ENCODE measurements around the gene NPR2. TPM values are rescaled to one million over a fixed set of nuclear protein-coding genes. Genes with fewer than 3 reads are reported as not detected.
A peak's percentile ranks its signal among the peaks of the same experiment; 100 is the strongest.

Gene NPR2
- total and polyA plus RNA-seq, 2 of the 13 experiments (the other 11 are each of a cell fraction or from before 2014, with no cell fraction given) = 7.4 to 9.4 TPM

DNA sequence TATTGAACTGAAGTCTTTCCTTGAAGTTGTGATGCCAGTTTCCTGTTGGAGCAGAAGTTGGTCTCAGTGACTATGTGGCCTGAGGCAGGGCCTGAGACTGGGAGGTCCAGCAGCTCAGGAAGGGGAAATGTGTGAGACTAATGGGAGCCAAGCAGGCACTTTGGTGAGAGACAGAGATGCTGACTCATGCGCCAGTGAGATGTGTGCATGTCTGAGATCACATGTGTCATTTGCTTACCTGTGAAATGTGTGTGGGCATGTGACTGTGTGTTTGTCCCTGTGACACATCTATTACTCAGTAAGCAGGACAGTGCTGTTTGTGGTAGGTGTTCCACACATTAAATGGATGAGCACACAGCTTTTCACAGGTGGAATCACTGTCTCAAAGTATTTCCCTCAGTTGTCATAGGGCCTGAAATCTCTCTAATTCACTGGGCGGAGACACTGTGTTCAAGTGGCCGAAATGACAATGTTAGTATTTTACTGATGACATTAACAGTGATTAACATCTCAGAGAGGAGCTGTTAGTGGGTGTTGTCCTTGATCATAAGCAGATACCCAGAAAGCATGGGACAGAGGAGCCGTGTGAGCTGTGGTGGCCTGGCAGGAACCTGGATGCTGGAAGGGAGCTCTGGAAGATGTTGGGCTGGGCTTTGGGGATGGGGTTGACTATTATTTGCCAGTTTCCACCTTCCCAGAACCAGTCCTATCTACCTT is 7.4 kb downstream of the NPR2 start (continued):
- TF ChIP-seq, protein P1, sequence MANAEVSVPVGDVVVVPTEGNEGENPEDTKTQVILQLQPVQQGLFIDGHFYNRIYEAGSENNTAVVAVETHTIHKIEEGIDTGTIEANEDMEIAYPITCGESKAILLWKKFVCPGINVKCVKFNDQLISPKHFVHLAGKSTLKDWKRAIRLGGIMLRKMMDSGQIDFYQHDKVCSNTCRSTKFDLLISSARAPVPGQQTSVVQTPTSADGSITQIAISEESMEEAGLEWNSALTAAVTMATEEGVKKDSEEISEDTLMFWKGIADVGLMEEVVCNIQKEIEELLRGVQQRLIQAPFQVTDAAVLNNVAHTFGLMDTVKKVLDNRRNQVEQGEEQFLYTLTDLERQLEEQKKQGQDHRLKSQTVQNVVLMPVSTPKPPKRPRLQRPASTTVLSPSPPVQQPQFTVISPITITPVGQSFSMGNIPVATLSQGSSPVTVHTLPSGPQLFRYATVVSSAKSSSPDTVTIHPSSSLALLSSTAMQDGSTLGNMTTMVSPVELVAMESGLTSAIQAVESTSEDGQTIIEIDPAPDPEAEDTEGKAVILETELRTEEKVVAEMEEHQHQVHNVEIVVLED (CRISPR knock-in tag; IDR thresholded peaks at IDR 0.05; ENCODE audit: borderline replicate concordance) = no peak
- TF ChIP-seq FOSL2 (CRISPR knock-in tag; IDR thresholded peaks at IDR 0.05) = peak; percentile 26; the same call in 1 of the 2 replicates
- peak; percentile 27 to 34; a peak in 2 of 4 replicates for TF ChIP-seq MAFK (conservative IDR thresholded peaks at IDR 0.05 in 1 of 2, IDR thresholded peaks at IDR 0.05 in 1 of 2; ENCODE audit: low read length in 2 of 2)
- TF ChIP-seq NFE2L2 (IDR thresholded peaks at IDR 0.05; ENCODE audit: low read length) = peak; percentile 40; the same call in 1 of the 2 replicates
- TF ChIP-seq MAFF (IDR thresholded peaks at IDR 0.05; ENCODE audit: low read depth, low read length) = peak; percentile 55
- TF ChIP-seq, protein P2, sequence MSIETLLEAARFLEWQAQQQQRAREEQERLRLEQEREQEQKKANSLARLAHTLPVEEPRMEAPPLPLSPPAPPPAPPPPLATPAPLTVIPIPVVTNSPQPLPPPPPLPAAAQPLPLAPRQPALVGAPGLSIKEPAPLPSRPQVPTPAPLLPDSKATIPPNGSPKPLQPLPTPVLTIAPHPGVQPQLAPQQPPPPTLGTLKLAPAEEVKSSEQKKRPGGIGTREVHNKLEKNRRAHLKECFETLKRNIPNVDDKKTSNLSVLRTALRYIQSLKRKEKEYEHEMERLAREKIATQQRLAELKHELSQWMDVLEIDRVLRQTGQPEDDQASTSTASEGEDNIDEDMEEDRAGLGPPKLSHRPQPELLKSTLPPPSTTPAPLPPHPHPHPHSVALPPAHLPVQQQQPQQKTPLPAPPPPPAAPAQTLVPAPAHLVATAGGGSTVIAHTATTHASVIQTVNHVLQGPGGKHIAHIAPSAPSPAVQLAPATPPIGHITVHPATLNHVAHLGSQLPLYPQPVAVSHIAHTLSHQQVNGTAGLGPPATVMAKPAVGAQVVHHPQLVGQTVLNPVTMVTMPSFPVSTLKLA (IDR thresholded peaks at IDR 0.05) = 0 out of 2 replicates have a peak, but pooled peaks have one; percentile 7
- no peak for TF ChIP-seq NFATC3 (CRISPR knock-in tag; IDR thresholded peaks at IDR 0.05)
- TF ChIP-seq BHLHE40 (IDR thresholded peaks at IDR 0.05; ENCODE audit: low read length) = 0 out of 2 replicates have a peak, but pooled peaks have one; percentile 49
- TF ChIP-seq NFIC (IDR thresholded peaks at IDR 0.05; ENCODE audit: low read length) = no peak

DNA sequence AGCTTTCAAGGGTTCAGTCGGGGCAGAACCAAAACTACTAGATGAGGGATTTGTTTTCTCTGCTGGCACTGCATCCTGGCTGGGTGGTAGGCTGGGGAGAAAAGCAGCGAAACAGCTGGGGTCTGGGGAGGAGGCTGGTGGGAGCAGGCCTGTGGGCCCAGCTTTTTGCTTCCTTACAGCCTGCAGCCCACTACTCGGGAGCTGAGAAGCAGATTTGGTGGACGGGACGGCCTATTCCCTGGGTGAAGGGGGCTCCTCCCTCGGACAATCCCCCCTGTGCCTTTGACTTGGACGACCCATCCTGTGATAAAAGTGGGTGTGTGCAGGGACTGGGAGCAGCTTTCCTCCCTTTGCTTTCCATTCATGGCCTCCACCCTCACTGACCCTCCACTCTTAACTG is 9.1 kb downstream of the NPR2 start:
- 94% methylated on average over 7 of the region's 7 CpGs for WGBS (ENCODE audit: low lambda C conversion rate)
- peak overlapping the region; percentile 69 for H3K27ac ChIP-seq (ENCODE audit: extremely low read length, insufficient read depth, low read length)
- no peak overlapping the region for H2AFZ ChIP-seq (ENCODE audit: low read length)
- CTCF ChIA-PET (ENCODE audit: low intra/inter-chr PET ratio, low total read pairs) = no interaction called here
- POLR2A ChIA-PET = interaction anchor here (0.7 to 2.4 kb wide), 3 partner anchors 11 to 120 kb away, joined by 3 to 13 read pairs (median 3); partner anchors contain the start of genes HINT2 and SPAG8
- no TSS peak for BruUV-seq (replicated peaks)
- peaks cover 27% of the 10 kb centered on the region for H3K4me1 ChIP-seq (ENCODE audit: insufficient read depth, low read length)
- intact Hi-C loops (cut with micrococcal nuclease; ENCODE audit: unreplicated experiment) = no loop called here
- DNase-seq (ENCODE audit: low spot score) (no peak), FAIRE-seq (no peak), ATAC-seq (peak; percentile 14; the same call in 2 of the 3 replicates)
- H4K20me1 ChIP-seq (ENCODE audit: insufficient read depth, low read length) = no peaks in the 10 kb centered on the region
- H3K36me3 ChIP-seq (replicated peaks in 1 of 2; ENCODE audit: control insufficient read depth in 1 of 2, insufficient read depth in 2 of 2, low read length in 2 of 2) = peaks cover 0 to 2% of the 10 kb centered on the region in 2 experiments; a peak in 2 of 5 replicates
- H3K9me3 ChIP-seq (ENCODE audit: low read length) = no peaks in the 10 kb centered on the region
- no peak overlapping the region for H3K9ac ChIP-seq (ENCODE audit: insufficient read depth, low read depth, low read length)
- H3K4me3 ChIP-seq (replicated peaks in 1 of 3; ENCODE audit: insufficient read depth in 1 of 3, low read depth in 2 of 3, low read length in 3 of 3) = no peak overlapping the region
- H3K27me3 ChIP-seq (ENCODE audit: control insufficient read depth in 1 of 2, insufficient read depth in 2 of 2, low read length in 2 of 2) = no peaks in the 10 kb centered on the region
- H3K79me2 ChIP-seq (ENCODE audit: insufficient read depth, low read length) = no peaks in the 10 kb centered on the region
- in situ Hi-C loops (cut with HindIII; ENCODE audit: extremely low pct_ligation_motif_present, low pct_unique_long_range_greater_than_20kb) = no loop called here
- peak overlapping the region; percentile 59 for H3K4me2 ChIP-seq (ENCODE audit: low read depth, low read length)
- TF ChIP-seq, protein P3, sequence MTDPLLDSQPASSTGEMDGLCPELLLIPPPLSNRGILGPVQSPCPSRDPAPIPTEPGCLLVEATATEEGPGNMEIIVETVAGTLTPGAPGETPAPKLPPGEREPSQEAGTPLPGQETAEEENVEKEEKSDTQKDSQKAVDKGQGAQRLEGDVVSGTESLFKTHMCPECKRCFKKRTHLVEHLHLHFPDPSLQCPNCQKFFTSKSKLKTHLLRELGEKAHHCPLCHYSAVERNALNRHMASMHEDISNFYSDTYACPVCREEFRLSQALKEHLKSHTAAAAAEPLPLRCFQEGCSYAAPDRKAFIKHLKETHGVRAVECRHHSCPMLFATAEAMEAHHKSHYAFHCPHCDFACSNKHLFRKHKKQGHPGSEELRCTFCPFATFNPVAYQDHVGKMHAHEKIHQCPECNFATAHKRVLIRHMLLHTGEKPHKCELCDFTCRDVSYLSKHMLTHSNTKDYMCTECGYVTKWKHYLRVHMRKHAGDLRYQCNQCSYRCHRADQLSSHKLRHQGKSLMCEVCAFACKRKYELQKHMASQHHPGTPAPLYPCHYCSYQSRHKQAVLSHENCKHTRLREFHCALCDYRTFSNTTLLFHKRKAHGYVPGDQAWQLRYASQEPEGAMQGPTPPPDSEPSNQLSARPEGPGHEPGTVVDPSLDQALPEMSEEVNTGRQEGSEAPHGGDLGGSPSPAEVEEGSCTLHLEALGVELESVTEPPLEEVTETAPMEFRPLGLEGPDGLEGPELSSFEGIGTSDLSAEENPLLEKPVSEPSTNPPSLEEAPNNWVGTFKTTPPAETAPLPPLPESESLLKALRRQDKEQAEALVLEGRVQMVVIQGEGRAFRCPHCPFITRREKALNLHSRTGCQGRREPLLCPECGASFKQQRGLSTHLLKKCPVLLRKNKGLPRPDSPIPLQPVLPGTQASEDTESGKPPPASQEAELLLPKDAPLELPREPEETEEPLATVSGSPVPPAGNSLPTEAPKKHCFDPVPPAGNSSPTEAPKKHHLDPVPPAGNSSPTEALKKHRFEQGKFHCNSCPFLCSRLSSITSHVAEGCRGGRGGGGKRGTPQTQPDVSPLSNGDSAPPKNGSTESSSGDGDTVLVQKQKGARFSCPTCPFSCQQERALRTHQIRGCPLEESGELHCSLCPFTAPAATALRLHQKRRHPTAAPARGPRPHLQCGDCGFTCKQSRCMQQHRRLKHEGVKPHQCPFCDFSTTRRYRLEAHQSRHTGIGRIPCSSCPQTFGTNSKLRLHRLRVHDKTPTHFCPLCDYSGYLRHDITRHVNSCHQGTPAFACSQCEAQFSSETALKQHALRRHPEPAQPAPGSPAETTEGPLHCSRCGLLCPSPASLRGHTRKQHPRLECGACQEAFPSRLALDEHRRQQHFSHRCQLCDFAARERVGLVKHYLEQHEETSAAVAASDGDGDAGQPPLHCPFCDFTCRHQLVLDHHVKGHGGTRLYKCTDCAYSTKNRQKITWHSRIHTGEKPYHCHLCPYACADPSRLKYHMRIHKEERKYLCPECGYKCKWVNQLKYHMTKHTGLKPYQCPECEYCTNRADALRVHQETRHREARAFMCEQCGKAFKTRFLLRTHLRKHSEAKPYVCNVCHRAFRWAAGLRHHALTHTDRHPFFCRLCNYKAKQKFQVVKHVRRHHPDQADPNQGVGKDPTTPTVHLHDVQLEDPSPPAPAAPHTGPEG (CRISPR knock-in tag; IDR thresholded peaks at IDR 0.05) = no peak
